Hair follicle dermal papilla cell (primary cell): ENCODE data around the gene HIPK4. TPM values are rescaled to one million over a fixed set of nuclear protein-coding genes. Genes with fewer than 3 reads are reported as not detected.

Source experiments
- small RNA-seq: library from RNA; depleted of rRNA; stranded (forward); fragments of <200 nt; gene quantifications from one replicate; pipeline ENCODE3, GENCODE V24; 2012
- total RNA-seq: library from RNA; depleted of rRNA; stranded (reverse); fragments of >200 nt; gene quantifications from 2 replicates; pipeline ENCODE4 v1.2.3, GENCODE V29; 2012

Gene HIPK4, protein sequence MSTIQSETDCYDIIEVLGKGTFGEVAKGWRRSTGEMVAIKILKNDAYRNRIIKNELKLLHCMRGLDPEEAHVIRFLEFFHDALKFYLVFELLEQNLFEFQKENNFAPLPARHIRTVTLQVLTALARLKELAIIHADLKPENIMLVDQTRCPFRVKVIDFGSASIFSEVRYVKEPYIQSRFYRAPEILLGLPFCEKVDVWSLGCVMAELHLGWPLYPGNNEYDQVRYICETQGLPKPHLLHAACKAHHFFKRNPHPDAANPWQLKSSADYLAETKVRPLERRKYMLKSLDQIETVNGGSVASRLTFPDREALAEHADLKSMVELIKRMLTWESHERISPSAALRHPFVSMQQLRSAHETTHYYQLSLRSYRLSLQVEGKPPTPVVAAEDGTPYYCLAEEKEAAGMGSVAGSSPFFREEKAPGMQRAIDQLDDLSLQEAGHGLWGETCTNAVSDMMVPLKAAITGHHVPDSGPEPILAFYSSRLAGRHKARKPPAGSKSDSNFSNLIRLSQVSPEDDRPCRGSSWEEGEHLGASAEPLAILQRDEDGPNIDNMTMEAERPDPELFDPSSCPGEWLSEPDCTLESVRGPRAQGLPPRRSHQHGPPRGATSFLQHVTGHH
- 0.12 and 0.49 TPM in 2 replicates for total RNA-seq

DNA sequence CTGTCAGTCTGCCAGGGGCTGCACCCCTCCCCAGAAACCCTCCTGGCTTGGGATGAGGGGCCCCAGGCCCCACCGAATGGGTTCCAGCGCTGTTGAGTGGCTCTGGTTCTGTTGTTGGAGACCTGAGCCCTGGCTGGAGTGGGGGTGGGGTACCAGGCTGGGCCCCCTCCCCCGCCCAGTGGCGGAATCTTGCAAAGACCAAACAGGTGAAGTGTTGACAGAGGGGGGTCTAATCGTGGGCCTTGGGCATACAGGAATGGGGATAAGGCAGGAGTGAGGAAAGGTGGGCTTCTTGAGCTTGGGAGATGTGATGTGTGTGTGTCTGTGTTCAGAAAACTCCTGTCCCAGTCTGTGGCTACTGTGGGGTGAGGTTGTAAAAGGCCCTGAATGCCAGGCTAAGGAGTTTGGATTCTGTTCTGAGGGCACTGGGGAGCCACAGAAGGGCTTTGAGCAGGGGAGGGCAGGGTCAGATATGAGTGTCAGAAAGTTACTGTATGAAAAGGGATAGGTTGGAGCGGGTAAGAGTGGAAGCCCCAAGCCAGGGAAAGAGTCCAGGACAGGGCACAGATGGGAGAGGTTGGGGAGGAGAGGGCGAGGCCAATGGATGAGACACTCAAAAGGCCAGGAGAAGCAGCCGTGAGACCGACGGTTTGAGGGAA is at the start of gene HIPK4:
TSS of gene HIPK4 (minus strand) at position 98 of the 659 bp plus-strand sequence. CDS start 279 bp downstream, outside the sequence.

DNA sequence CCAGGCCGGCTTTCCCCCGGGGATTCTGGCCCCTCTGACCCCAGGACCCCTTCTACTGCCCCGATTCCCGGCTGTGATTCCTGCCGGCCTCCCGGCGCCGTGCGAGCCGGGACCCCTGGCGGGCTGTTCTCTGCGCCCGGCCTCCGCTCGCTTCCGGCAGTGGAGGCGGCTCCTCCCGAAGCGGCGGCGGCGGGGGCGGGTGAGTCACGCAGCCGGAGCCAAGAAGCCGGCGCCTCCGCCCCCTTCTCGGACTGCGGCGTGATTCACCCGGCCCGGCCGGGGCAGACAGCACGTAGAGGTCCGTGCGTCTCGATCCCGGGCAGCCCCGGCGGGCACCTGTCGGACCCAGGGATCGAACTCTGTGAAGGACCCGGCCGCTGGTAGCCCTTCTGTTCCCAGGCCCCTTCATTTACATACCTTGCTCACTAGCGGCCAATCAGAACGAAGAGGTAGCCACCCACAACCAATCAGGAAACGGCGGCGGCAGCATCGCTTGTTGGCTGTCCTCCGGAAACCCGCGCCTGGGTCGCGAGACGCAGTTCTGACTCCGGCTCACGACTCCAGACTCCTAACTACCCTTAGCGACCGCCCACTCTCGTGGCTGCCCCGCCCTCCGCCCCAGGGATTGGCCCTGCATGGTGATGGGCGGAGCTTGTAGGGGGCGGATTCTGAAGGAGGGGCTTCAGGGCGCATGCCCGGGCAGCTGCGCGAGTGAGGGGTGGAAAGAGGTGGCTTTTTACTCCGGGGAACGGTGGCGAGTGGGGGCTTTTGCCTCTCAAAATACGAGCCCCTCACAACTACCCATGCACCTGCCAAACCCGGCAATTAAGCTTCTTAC is 35.7 kb upstream of the HIPK4 start, which contains the start of gene SERTAD1:
TSS of gene SERTAD1 (minus strand) at position 543 of the 838 bp plus-strand sequence. CDS start 2,446 bp downstream, outside the sequence.

DNA sequence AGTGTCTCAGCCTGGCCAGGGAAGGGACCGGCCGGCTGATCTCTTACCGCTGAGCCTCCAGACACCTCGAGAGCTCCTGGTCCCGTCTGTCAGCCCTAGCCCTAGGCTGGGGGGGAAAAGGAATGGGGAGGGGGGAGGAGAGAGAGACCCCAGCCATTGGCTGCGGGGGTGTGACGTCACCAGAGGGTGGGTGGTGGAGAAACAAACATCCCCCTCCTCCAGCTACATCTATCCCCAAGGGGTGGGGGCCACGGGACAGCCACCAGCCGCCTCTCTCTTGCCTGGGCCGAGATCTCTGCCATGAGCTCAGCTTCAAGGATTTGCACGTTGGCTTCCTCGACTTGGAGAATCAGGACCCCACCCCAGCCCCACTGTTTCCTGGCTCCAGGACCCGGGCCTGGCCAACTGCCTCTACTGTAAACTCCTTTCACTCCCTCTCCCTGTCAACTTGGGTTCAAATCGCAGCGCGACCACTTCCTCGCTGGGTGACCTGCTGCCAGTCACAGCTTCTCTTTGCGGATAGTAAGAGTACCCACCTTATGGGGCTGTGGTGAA is 23.4 kb upstream of the HIPK4 start, which contains the start of gene PRX:
TSS of gene PRX (minus strand) at position 88 of the 555 bp plus-strand sequence. CDS start 5,446 bp downstream, outside the sequence.

DNA sequence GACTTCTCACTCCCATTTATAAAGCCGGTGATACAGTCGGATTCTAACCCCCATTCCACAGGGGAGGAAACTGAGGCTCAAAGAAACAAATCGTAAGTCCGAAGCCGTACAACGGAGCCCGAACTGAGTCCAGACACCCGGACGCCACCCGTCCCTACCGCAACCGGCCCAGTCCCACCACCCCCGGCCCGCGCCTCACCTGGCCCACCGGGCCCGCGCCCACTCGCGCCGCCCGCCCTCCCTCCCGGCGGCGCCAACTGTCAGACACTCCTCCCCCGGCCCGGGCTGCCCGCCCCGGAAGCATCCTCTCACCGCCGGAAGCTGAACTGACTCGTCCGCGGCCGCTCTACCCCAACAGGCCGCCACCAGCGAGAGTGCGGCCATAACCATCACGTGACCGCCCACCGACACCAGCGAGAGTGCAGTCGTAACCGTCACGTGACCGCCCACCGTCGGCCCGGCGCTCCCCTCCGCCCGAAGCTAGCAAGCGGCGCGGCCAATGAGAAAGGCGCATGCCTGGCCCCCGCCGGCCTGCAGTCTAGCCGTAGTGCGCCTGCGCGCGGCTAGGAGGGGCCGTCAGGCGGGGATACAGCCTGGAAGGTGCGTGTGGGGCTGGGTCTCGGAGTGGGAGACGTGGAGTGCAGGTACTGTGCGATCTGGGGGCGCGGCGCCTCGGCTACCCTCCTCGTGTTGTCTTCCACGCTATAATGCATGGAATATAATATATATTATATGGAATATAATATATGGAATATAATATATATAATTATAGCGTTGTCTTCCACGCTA is 41.7 kb downstream of the HIPK4 start, which contains the start of the genes C19orf47 and PLD3:
TSS of gene C19orf47 (minus strand) at position 273 of the 789 bp plus-strand sequence. CDS start 6,540 bp downstream, outside the sequence.
TSS of gene PLD3 (plus strand) at position 571 of the 789 bp plus-strand sequence. CDS start 17,789 bp downstream, outside the sequence.

Small RNAs within 50 kb of the gene (small RNA-seq; reads per million reads assigned to genes)
- not detected for gene MIR6796
- gene RF00019: not detected

Other genes with a start within 250 kb of the HIPK4 start
- 9.7 and 12.0 TPM in 2 replicates for gene MAP3K10, start 198.8 kb downstream of the HIPK4 start, total RNA-seq
- gene TTC9B, start 171.8 kb downstream of the HIPK4 start, total RNA-seq: not detected in 2 replicates
- gene CCNP, start 163.5 kb downstream of the HIPK4 start, total RNA-seq: 0.16 TPM in 1 of 2 replicates, not detected in the other
- gene AKT2, start 104.8 kb downstream of the HIPK4 start, total RNA-seq: 157 and 161 TPM in 2 replicates
- gene C19orf47, start 41.8 kb downstream of the HIPK4 start, total RNA-seq: 8.1 and 9.7 TPM in 2 replicates
- 332 and 333 TPM in 2 replicates for gene PLD3, start 41.5 kb downstream of the HIPK4 start, total RNA-seq
- gene PRX, start 23.2 kb upstream of the HIPK4 start, total RNA-seq: 2.8 and 3.1 TPM in 2 replicates
- gene SERTAD1, start 35.8 kb upstream of the HIPK4 start, total RNA-seq: 12.8 and 14.0 TPM in 2 replicates
- 37.6 and 44.9 TPM in 2 replicates for gene SERTAD3, start 54.2 kb upstream of the HIPK4 start, total RNA-seq
- 85.7 and 89.4 TPM in 2 replicates for gene BLVRB, start 75.6 kb upstream of the HIPK4 start, total RNA-seq
- gene SPTBN4, start 76.8 kb upstream of the HIPK4 start, total RNA-seq: 2.1 and 2.3 TPM in 2 replicates
- 30.4 and 35.4 TPM in 2 replicates for gene SHKBP1, start 186.7 kb upstream of the HIPK4 start, total RNA-seq
- gene LTBP4, start 211.2 kb upstream of the HIPK4 start, total RNA-seq: 32.6 and 35.1 TPM in 2 replicates